Measurements from ENCODE around the gene POLA2.

DNA sequence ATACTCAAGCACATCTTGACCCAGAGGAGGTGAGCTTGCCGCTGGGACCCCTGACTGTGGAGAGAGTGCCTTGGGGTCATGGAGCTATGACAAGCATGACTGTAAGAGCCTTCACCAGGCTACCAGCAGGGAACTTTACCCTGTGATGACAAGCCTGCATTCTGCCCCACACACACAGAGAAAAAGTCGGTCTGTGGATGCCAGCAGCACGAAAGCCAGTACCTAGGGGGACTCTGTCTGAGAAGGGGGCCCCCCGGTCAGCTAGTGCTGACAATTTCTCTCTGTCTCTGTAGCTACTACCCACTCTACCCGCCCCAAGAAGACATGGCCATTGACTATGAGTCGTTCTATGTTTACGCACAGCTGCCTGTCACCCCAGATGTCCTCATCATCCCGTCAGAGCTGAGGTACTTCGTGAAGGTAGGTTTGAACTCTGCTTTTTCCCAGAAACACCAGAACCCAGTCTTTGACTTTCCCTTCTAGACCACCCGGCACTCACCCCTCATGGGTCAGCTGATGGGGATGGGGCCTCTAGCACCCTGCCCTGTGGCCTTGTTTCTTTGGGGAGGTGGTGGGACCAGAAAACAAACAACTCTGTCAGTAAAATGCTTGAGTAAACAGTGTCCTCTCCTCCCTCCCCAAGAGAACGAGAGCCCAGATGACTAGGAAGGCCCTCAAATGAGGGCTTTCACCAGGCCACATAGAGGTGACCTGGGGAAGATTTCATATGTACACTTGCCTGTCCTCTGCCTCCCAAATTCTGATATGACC lies 34.0 kb downstream of the POLA2 start:
- TF ChIP-seq POLR2AphosphoS5 (IDR thresholded peaks at IDR 0.05; ENCODE audit: borderline replicate concordance, low read depth, low read length) (no peak), EZH2 (IDR thresholded peaks at IDR 0.05) (no peak), FOXP2 (optimal IDR thresholded peaks at IDR 0.05; ENCODE audit: control extremely low read depth, extremely low read length, insufficient read depth) (no peak)

Data from SK-N-MC (cell line).